ENCODE results near the gene ANGEL2. TPM values are rescaled to one million over a fixed set of nuclear protein-coding genes. Genes with fewer than 3 reads are reported as not detected.

The ANGEL2 gene
- polyA plus RNA-seq, 1 of the 3 experiments (the other 2 are of a cell fraction): 14.0 TPM

DNA sequence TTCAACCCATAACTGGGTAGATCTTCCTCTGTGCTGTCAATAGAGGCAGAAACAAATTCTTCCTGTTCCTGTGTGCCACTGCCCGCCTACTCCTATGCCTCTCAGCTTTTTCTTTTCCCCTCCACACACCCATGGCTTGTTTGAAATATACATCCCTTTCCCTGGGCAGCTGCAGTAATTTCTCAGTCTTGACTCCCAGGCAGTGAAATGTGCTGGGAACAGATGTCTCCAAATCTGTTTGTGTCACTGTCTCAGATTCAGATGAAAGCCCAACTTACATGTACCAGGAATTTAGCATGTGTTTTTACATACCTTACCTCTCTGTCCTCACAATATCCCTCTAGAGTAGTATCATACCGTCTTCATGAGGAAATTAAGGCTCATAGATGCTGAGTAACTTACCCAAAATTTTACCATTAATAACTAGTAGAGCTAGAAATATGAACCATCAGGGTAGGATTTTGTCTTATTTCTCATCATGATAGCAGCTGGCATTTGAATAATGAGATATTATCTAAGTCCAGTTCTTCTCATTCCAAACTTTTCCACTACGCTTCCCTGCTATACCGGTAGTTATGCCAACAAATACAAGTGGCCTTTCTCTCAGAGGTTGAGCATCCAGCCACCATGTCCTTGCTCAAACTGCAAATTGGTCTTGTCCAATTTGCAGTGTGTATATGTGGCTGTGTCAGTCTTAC lies 70.1 kb downstream of the ANGEL2 start:
- Histone ChIP-seq H3K27ac (ENCODE audit: low read depth in 2 of 2, low read length in 1 of 2) (no peak overlapping the region), H3K4me3 (ENCODE audit: low read depth in 2 of 2, low read length in 1 of 2) (no peak overlapping the region), H3K36me3 (replicated peaks in 1 of 2; ENCODE audit: control insufficient read depth in 1 of 2, insufficient read depth in 2 of 2, low read length in 1 of 2) (no peaks in the 10 kb centered on the region), H3K9ac (no peak overlapping the region), H3K4me2 (no peak overlapping the region), H3F3A (replicated peaks; ENCODE audit: insufficient read depth) (no peaks in the 10 kb centered on the region), H3K9me2 (no peaks in the 10 kb centered on the region), H2AFZ (ENCODE audit: low read depth) (no peak overlapping the region), H3K4me1 (ENCODE audit: control insufficient read depth in 1 of 2, insufficient read depth in 2 of 2, low read depth in 1 of 2, low read length in 1 of 2) (peaks cover 0 to 6% of the 10 kb centered on the region in 2 experiments; a peak in 1 of 4 replicates), H4K20me1 (ENCODE audit: insufficient read depth) (no peaks in the 10 kb centered on the region), H3K27me3 (ENCODE audit: insufficient read depth) (no peaks in the 10 kb centered on the region), H3K9me3 (no peaks in the 10 kb centered on the region), H3K79me2 (ENCODE audit: insufficient read depth) (no peaks in the 10 kb centered on the region)
- DNase-seq: no peak
- CTCF ChIA-PET: interaction anchor here (1.0 kb wide), 1 partner anchor 19 kb away, joined by 3 read pairs; no protein-coding TSS in a partner anchor
- 57% methylated on average over 4 of the region's 4 CpGs for WGBS (ENCODE audit: low lambda C conversion rate)
- POLR2A ChIA-PET: no interaction called here
- TF ChIP-seq TCF12 (IDR thresholded peaks at IDR 0.05): no peak
- no peak for TF ChIP-seq POLR2AphosphoS5 (IDR thresholded peaks at IDR 0.05; ENCODE audit: low read depth, low read length)
- TF ChIP-seq NRF1 (IDR thresholded peaks at IDR 0.05; ENCODE audit: low read depth, low read length): no peak
- TF ChIP-seq, protein P1, sequence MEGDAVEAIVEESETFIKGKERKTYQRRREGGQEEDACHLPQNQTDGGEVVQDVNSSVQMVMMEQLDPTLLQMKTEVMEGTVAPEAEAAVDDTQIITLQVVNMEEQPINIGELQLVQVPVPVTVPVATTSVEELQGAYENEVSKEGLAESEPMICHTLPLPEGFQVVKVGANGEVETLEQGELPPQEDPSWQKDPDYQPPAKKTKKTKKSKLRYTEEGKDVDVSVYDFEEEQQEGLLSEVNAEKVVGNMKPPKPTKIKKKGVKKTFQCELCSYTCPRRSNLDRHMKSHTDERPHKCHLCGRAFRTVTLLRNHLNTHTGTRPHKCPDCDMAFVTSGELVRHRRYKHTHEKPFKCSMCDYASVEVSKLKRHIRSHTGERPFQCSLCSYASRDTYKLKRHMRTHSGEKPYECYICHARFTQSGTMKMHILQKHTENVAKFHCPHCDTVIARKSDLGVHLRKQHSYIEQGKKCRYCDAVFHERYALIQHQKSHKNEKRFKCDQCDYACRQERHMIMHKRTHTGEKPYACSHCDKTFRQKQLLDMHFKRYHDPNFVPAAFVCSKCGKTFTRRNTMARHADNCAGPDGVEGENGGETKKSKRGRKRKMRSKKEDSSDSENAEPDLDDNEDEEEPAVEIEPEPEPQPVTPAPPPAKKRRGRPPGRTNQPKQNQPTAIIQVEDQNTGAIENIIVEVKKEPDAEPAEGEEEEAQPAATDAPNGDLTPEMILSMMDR (IDR thresholded peaks at IDR 0.05): no peak
- TF ChIP-seq EP300 (IDR thresholded peaks at IDR 0.05; ENCODE audit: borderline replicate concordance in 1 of 2, low read depth in 1 of 2, low read length in 1 of 2): no peak
- TF ChIP-seq ELF1 (IDR thresholded peaks at IDR 0.05): no peak
- no peak for TF ChIP-seq EZH2phosphoT487 (IDR thresholded peaks at IDR 0.05; ENCODE audit: borderline replicate concordance, low read depth)
- TF ChIP-seq SIN3A (IDR thresholded peaks at IDR 0.05; ENCODE audit: borderline replicate concordance, low read depth, low read length): no peak
- no peak for TF ChIP-seq USF2 (IDR thresholded peaks at IDR 0.05; ENCODE audit: borderline replicate concordance, low read depth, low read length)
- TF ChIP-seq, protein P2, sequence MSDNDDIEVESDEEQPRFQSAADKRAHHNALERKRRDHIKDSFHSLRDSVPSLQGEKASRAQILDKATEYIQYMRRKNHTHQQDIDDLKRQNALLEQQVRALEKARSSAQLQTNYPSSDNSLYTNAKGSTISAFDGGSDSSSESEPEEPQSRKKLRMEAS (IDR thresholded peaks at IDR 0.05; ENCODE audit: low read depth): no peak
- TF ChIP-seq RXRA (IDR thresholded peaks at IDR 0.05; ENCODE audit: borderline replicate concordance, low read depth): no peak
- TF ChIP-seq, protein P3, sequence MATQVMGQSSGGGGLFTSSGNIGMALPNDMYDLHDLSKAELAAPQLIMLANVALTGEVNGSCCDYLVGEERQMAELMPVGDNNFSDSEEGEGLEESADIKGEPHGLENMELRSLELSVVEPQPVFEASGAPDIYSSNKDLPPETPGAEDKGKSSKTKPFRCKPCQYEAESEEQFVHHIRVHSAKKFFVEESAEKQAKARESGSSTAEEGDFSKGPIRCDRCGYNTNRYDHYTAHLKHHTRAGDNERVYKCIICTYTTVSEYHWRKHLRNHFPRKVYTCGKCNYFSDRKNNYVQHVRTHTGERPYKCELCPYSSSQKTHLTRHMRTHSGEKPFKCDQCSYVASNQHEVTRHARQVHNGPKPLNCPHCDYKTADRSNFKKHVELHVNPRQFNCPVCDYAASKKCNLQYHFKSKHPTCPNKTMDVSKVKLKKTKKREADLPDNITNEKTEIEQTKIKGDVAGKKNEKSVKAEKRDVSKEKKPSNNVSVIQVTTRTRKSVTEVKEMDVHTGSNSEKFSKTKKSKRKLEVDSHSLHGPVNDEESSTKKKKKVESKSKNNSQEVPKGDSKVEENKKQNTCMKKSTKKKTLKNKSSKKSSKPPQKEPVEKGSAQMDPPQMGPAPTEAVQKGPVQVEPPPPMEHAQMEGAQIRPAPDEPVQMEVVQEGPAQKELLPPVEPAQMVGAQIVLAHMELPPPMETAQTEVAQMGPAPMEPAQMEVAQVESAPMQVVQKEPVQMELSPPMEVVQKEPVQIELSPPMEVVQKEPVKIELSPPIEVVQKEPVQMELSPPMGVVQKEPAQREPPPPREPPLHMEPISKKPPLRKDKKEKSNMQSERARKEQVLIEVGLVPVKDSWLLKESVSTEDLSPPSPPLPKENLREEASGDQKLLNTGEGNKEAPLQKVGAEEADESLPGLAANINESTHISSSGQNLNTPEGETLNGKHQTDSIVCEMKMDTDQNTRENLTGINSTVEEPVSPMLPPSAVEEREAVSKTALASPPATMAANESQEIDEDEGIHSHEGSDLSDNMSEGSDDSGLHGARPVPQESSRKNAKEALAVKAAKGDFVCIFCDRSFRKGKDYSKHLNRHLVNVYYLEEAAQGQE (IDR thresholded peaks at IDR 0.05; ENCODE audit: low read depth, low read length): no peak
- TF ChIP-seq MEF2A (IDR thresholded peaks at IDR 0.05; ENCODE audit: borderline replicate concordance, low read depth): no peak
- TF ChIP-seq FOXJ3 (CRISPR knock-in tag; IDR thresholded peaks at IDR 0.05): no peak
- TF ChIP-seq PBX3 (IDR thresholded peaks at IDR 0.05): no peak
